ENCODE measurements around the gene EXOSC10. TPM values are rescaled to one million over a fixed set of nuclear protein-coding genes. Genes with fewer than 3 reads are reported as not detected.
"Not testable (repeated sequence)": the region's sequence is repeated elsewhere in the genome, so short reads cannot be mapped to it uniquely, and the experiment has no call there.

The EXOSC10 gene
- total RNA-seq, 2 donors from 2014 or later: 51.6 to 65.0 TPM

GRCh38 chr1:11054181-11054580 is 45.5 kb downstream of the EXOSC10 start:
- H3K36me3 ChIP-seq: peaks cover 6 to 9% of the 10 kb centered on the region in 2 donors

GRCh38 chr1:11053758-11054137 is 45.9 kb downstream of the EXOSC10 start:
- peaks cover 6 to 9% of the 10 kb centered on the region in 2 donors for H3K36me3 ChIP-seq
- TF ChIP-seq CTCF (IDR thresholded peaks at IDR 0.05): no peak
- no peak for TF ChIP-seq POLR2AphosphoS5 (IDR thresholded peaks at IDR 0.05)
- no peak for TF ChIP-seq POLR2A (IDR thresholded peaks at IDR 0.05)
- no peaks in the 10 kb centered on the region for H3K9me3 ChIP-seq
- no peak for DNase-seq (ENCODE audit: low spot score)
- intact Hi-C loops (cut with DNase I): no loop called here
- H3K27me3 ChIP-seq (replicated peaks; ENCODE audit: insufficient read depth): no peaks in the 10 kb centered on the region
- no peak overlapping the region for H3K27ac ChIP-seq
- H3K4me3 ChIP-seq: no peak overlapping the region
- H3K4me1 ChIP-seq (replicated peaks): peaks cover 3% of the 10 kb centered on the region
- WGBS: 53% methylated on average over 10 of the region's 10 CpGs

More at GRCh38 chr1:11054181-11054580, 45.5 kb downstream of the EXOSC10 start:
- WGBS: 88% methylated on average over 7 of the region's 7 CpGs
- peaks cover 4% of the 10 kb centered on the region for H3K4me1 ChIP-seq (replicated peaks)
- H3K9me3 ChIP-seq: no peaks in the 10 kb centered on the region
- no peak for TF ChIP-seq POLR2AphosphoS5 (IDR thresholded peaks at IDR 0.05)
- no peak for TF ChIP-seq POLR2A (IDR thresholded peaks at IDR 0.05)
- no peak for TF ChIP-seq CTCF (IDR thresholded peaks at IDR 0.05)
- intact Hi-C loops (cut with DNase I): no loop called here
- no peaks in the 10 kb centered on the region for H3K27me3 ChIP-seq (replicated peaks; ENCODE audit: insufficient read depth)
- no peak for DNase-seq (ENCODE audit: low spot score)
- H3K4me3 ChIP-seq: no peak overlapping the region
- no peak overlapping the region for H3K27ac ChIP-seq

- H3K27me3 ChIP-seq (replicated peaks; ENCODE audit: insufficient read depth): no peaks in the 10 kb centered on the region
- no peaks in the 10 kb centered on the region for H3K9me3 ChIP-seq
- H3K36me3 ChIP-seq: peaks cover 6 to 9% of the 10 kb centered on the region in 2 donors
- no peaks in the 10 kb centered on the region for H3K4me1 ChIP-seq (replicated peaks)
- intact Hi-C loops (cut with DNase I): no loop called here
- TF ChIP-seq CTCF (IDR thresholded peaks at IDR 0.05) (no peak), POLR2AphosphoS5 (IDR thresholded peaks at IDR 0.05) (no peak), POLR2A (IDR thresholded peaks at IDR 0.05) (no peak)
- H3K4me3 ChIP-seq: no peak overlapping the region
- no peak for DNase-seq (ENCODE audit: low spot score)
- no peak overlapping the region for H3K27ac ChIP-seq
- 29% methylated on average over 29 of the region's 29 CpGs for WGBS
Observed at GRCh38 chr1:11052839-11053757, 46.6 kb downstream of the EXOSC10 start.

- Histone ChIP-seq H3K27me3 (replicated peaks; ENCODE audit: insufficient read depth) (no peaks in the 10 kb centered on the region), H3K4me3 (no peak overlapping the region), H3K36me3 (peaks cover 6 to 9% of the 10 kb centered on the region in 2 donors), H3K9me3 (no peaks in the 10 kb centered on the region), H3K4me1 (replicated peaks) (no peaks in the 10 kb centered on the region), H3K27ac (no peak overlapping the region)
- TF ChIP-seq POLR2A (IDR thresholded peaks at IDR 0.05) (no peak), CTCF (IDR thresholded peaks at IDR 0.05) (no peak), POLR2AphosphoS5 (IDR thresholded peaks at IDR 0.05) (no peak)
- no peak for DNase-seq (ENCODE audit: low spot score)
- intact Hi-C loops (cut with DNase I): no loop called here
- WGBS: 57% methylated on average over 19 of the region's 19 CpGs
Observed at GRCh38 chr1:11051781-11052511, 47.7 kb downstream of the EXOSC10 start.

- H3K27ac ChIP-seq; H3K9me3 ChIP-seq; DNase-seq (ENCODE audit: low spot score); intact Hi-C loops (cut with DNase I); H3K4me1 ChIP-seq (replicated peaks); H3K4me3 ChIP-seq; H3K27me3 ChIP-seq (replicated peaks; ENCODE audit: insufficient read depth); H3K36me3 ChIP-seq: not testable (repeated sequence)
- 89% methylated on average over 10 of the region's 10 CpGs for WGBS
Observed at GRCh38 chr1:11051121-11051520, 48.5 kb downstream of the EXOSC10 start.

Measured in prostate gland (tissue), 2 donors.